Progenitor cell of endocrine pancreas (in vitro differentiated cells): ENCODE results near the gene NUDT3. TPM values are rescaled to one million over a fixed set of nuclear protein-coding genes. Genes with fewer than 3 reads are reported as not detected.

ENCODE experiments used
- DNase-seq: peaks from one replicate; pipeline ENCODE4 v3.0.0; 2021; ENCODE audit warnings: low spot score; ENCODE audit not compliant: unreplicated experiment
- H3K27ac Mint-ChIP-seq: 2 replicates; pipeline ENCODE4 v1.8.0; 2021; ENCODE audit warnings: mild to moderate bottlenecking, moderate library complexity, mixed read lengths
- H3K27me3 Mint-ChIP-seq: 2 replicates; pipeline ENCODE4 v1.8.0; 2021; ENCODE audit warnings: mixed read lengths
- H3K36me3 Mint-ChIP-seq: 2 replicates; pipeline ENCODE4 v1.8.0; 2022; ENCODE audit warnings: mixed read lengths; ENCODE audit not compliant: insufficient read depth
- H3K4me1 Mint-ChIP-seq: 2 replicates; pipeline ENCODE4 v1.8.0; 2021; ENCODE audit warnings: low read depth, mixed read lengths
- H3K4me3 Mint-ChIP-seq: 2 replicates; pipeline ENCODE4 v1.8.0; 2021; ENCODE audit warnings: low read depth, mild to moderate bottlenecking, moderate library complexity, mixed read lengths
- H3K9me3 Mint-ChIP-seq: 2 replicates; pipeline ENCODE4 v1.8.0; 2021; ENCODE audit warnings: low read depth, mixed read lengths
- total RNA-seq: library from RNA; stranded (reverse); gene quantifications from 2 replicates; pipeline ENCODE4 v1.2.1, GENCODE V29; 2021
- TF ChIP-seq, protein P1 (sequence below): fragments of 200-600 bp; sonication (generic); IDR thresholded peaks from one replicate; pipeline ENCODE4 v1.5.0; 2021; ENCODE audit warnings: antibody characterized with exemption, mild to moderate bottlenecking; ENCODE audit not compliant: unreplicated experiment

The NUDT3 gene
- total RNA-seq, 1 donor from 2014 or later = 20.6 TPM

DNA sequence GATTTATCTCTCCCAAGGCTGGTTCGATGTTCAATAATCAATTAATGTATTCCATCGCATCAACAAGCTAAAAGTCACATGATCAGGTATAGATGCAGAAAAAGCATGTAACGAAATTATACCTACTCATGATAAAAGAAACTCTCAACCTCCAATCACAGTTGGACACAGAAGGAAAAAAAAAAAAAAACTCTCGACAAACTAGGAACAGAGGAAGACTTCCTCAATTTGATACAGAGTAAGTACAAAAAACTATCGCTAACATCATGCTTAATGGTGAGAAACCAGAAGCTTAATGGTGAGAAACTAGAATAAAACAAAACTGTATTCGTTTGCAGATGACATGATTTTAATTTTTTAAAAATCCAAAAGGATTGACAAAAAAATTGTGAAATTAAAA lies 81.7 kb downstream of the NUDT3 start:
- peaks cover 2% of the 10 kb centered on the region for H3K36me3 Mint-ChIP-seq
- H3K4me3 Mint-ChIP-seq = no peak overlapping the region
- H3K27me3 Mint-ChIP-seq = no peaks in the 10 kb centered on the region
- peaks cover 10% of the 10 kb centered on the region for H3K4me1 Mint-ChIP-seq
- no peaks in the 10 kb centered on the region for H3K9me3 Mint-ChIP-seq
- no peak overlapping the region for H3K27ac Mint-ChIP-seq
- TF ChIP-seq, protein P1, sequence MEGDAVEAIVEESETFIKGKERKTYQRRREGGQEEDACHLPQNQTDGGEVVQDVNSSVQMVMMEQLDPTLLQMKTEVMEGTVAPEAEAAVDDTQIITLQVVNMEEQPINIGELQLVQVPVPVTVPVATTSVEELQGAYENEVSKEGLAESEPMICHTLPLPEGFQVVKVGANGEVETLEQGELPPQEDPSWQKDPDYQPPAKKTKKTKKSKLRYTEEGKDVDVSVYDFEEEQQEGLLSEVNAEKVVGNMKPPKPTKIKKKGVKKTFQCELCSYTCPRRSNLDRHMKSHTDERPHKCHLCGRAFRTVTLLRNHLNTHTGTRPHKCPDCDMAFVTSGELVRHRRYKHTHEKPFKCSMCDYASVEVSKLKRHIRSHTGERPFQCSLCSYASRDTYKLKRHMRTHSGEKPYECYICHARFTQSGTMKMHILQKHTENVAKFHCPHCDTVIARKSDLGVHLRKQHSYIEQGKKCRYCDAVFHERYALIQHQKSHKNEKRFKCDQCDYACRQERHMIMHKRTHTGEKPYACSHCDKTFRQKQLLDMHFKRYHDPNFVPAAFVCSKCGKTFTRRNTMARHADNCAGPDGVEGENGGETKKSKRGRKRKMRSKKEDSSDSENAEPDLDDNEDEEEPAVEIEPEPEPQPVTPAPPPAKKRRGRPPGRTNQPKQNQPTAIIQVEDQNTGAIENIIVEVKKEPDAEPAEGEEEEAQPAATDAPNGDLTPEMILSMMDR = no peak
- DNase-seq = no peak

DNA sequence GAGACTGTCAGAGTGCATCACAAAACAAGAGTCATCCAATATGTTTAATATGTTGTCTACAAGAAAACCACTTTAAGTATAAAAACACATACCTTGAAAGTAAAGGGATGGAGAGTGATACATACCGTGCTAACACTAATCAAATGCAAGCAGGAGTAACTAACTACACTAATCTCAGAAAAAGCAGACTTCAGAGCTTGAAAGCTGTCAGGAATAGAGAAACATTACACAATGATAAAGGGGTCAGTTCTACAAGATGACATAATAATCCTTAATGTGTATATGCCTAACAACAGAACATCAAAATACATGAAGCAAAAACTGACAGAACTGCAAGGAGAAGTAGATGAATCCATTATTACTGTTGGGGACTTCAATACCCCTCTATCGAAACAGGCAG lies 84.0 kb downstream of the NUDT3 start:
- Mint-ChIP-seq H3K36me3 (peaks cover 2% of the 10 kb centered on the region), H3K4me1 (peaks cover 10% of the 10 kb centered on the region), H3K27me3 (no peaks in the 10 kb centered on the region), H3K4me3 (no peak overlapping the region), H3K27ac (no peak overlapping the region), H3K9me3 (no peaks in the 10 kb centered on the region)
- TF ChIP-seq, protein P1 = no peak
- no peak for DNase-seq

DNA sequence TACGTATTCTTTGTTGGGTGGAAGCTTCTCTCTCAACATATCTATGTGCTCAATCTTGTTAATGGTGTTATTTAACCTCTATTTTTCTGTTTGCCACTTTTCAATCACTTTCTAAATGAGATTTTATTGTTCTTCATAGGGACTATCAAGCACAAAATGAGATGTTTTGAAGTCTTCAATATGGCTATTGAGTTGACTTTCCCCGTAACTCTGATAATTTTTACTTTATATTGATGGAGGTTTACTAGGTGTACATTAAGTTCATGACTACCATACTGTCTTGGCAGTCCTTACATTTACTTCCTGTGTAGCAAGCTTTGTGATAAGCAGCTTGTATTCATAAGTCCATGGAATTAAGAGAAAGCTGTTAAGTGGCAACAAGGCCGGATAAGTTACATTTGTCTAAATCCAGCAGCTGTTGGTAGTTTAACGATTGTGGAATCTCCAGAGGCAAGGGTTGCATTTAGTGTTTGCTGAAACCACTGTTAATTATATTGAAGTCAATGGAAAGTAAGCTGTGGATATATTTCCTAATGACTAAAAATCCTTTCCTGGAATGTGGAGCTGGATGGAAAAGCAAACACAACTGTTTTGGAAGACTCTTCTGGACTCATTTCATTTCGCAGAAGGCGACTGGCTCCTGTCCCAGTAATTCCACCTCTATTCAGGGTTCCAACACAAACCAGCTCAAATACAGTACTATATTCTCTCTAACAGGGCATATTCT lies 86.3 kb downstream of the NUDT3 start:
- H3K36me3 Mint-ChIP-seq = no peaks in the 10 kb centered on the region
- H3K4me3 Mint-ChIP-seq = no peak overlapping the region
- H3K9me3 Mint-ChIP-seq = no peaks in the 10 kb centered on the region
- H3K27ac Mint-ChIP-seq = no peak overlapping the region
- peaks cover 11% of the 10 kb centered on the region for H3K4me1 Mint-ChIP-seq
- H3K27me3 Mint-ChIP-seq = no peaks in the 10 kb centered on the region
- TF ChIP-seq, protein P1 = no peak
- no peak for DNase-seq

DNA sequence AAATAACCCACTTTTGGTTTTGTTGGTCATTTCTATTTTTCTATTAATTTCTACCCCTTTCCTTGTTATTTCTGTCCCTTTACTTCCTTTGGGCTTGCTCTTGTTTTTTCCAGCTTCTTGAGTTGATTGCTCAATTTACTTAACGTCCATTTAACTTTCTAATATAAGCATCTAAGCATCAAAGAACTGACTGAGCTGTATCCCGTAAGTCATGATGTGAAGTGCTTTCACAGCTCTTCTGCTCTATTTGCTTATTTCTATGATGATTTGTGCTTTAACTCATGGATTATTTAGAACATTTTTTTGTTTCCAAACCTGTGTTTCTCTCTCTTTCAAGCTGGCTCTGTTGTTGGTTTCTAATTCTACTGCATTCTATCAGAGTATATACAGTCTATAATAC lies 87.0 kb downstream of the NUDT3 start:
- TF ChIP-seq, protein P1 = no peak
- DNase-seq = no peak

DNA sequence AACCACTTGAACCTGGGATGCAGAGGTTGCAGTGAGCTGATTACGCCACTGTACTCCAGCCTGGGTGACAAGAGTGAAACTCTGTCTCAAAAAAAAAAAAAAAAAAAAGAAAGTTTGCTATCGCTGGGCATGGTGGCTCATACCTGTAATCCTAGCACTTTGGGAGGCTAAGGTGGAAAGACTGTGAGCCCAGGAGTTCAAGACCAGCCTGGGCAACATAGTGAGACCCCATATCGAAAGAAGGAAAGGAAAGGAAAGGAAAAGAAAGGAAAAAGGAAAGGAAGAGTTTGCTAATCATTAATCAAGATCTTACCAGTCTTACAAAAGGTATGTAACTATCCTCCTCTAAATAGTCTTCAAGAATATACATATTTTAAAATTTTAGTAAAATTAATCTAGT lies 88.3 kb downstream of the NUDT3 start:
- Mint-ChIP-seq H3K4me3 (no peak overlapping the region), H3K27me3 (no peaks in the 10 kb centered on the region), H3K27ac (no peak overlapping the region), H3K4me1 (peaks cover 11% of the 10 kb centered on the region), H3K36me3 (no peaks in the 10 kb centered on the region), H3K9me3 (no peaks in the 10 kb centered on the region)
- TF ChIP-seq, protein P1 = no peak
- no peak for DNase-seq

More for the DNA sequence above, 87.0 kb downstream of the NUDT3 start:
- Mint-ChIP-seq H3K27me3 (no peaks in the 10 kb centered on the region), H3K9me3 (no peaks in the 10 kb centered on the region), H3K4me3 (no peak overlapping the region), H3K4me1 (peaks cover 11% of the 10 kb centered on the region), H3K27ac (no peak overlapping the region), H3K36me3 (no peaks in the 10 kb centered on the region)
